Body of pancreas (tissue), 4 donors: ENCODE data around the gene KATNAL1.

Experiments
- CTCF ChIP-seq, 7 experiments: fragments of 450-650 bp in 4 of 7; fragments of 200-600 bp in 3 of 7; sonication (generic) in 3 of 7; IDR thresholded peaks; one replicate each; pipeline ENCODE4 v1.5.1; 2016 to 2019; ENCODE audit warnings: antibody characterized with exemption in 7 of 7
- POLR2A ChIP-seq, 3 donors: fragments of 450-650 bp; IDR thresholded peaks; one replicate each; pipeline ENCODE4 v1.6.1; 2016; ENCODE audit warnings: antibody characterized with exemption in 3 of 3, mild to moderate bottlenecking in 2 of 3

GRCh38 chr13:30346789-30347167, 39.4 kb upstream of the KATNAL1 start:
- TF ChIP-seq CTCF (IDR thresholded peaks at IDR 0.05) (no peak), POLR2A (IDR thresholded peaks at IDR 0.05) (no peak)
